ENCODE results near the gene PILRA. TPM values are rescaled to one million over a fixed set of nuclear protein-coding genes. Genes with fewer than 3 reads are reported as not detected.

Gene PILRA
- total RNA-seq, 1 donor from 2014 or later: 2.2 TPM

GRCh38 chr7:100449190-100449795 is 76.0 kb downstream of the PILRA start:
- no peaks in the 10 kb centered on the region for H3K36me3 Mint-ChIP-seq (ENCODE audit: low read depth)
- no peaks in the 10 kb centered on the region for H3K9me3 Mint-ChIP-seq
- H3K27ac Mint-ChIP-seq: no peak overlapping the region
- intact Hi-C loops (cut with micrococcal nuclease): no loop called here
- ChIA-PET POLR2A (interaction anchor here (0.6 to 7.9 kb wide), 4 partner anchors 13 to 84 kb away, joined by 3 to 65 read pairs (median 12); partner anchors contain the start of genes MEPCE, PPP1R35 and ZCWPW1), CTCF (interaction anchor here (0.7 to 2.1 kb wide), 4 partner anchors 42 to 316 kb away, joined by 4 to 12 read pairs (median 6); no protein-coding TSS in a partner anchor)
- ATAC-seq (ENCODE audit: low read depth) (no peak), DNase-seq (no peak)
- H3K4me1 Mint-ChIP-seq: peaks cover 26% of the 10 kb centered on the region
- TF ChIP-seq CTCF (IDR thresholded peaks at IDR 0.05): no peak
- no peaks in the 10 kb centered on the region for H3K27me3 Mint-ChIP-seq
- peak overlapping the region; percentile 20 for H3K4me3 Mint-ChIP-seq

Other genes starting within 250 kb of the PILRA start
- 1.9 and 2.2 TPM in 2 replicates for gene MBLAC1, start 246.5 kb upstream of the PILRA start, total RNA-seq
- 151 and 161 TPM in 2 replicates for gene LAMTOR4, start 224.6 kb upstream of the PILRA start, total RNA-seq
- 55.7 and 65.3 TPM in 2 replicates for gene TRAPPC14, start 214.8 kb upstream of the PILRA start, total RNA-seq
- 0.10 and 1.2 TPM in 2 replicates for gene GAL3ST4, start 204.9 kb upstream of the PILRA start, total RNA-seq
- 5.0 and 5.1 TPM in 2 replicates for gene GPC2, start 196.1 kb upstream of the PILRA start, total RNA-seq
- gene STAG3, start 195.6 kb upstream of the PILRA start, total RNA-seq: 41.3 and 42.4 TPM in 2 replicates
- gene PVRIG, start 153.5 kb upstream of the PILRA start, total RNA-seq: 17.1 and 20.0 TPM in 2 replicates
- gene SPDYE3, start 65.8 kb upstream of the PILRA start, total RNA-seq: not detected in 2 replicates
- 65.8 and 79.4 TPM in 2 replicates for gene PILRB, start 15.4 kb upstream of the PILRA start, total RNA-seq
- gene ZCWPW1, start 55.2 kb downstream of the PILRA start, total RNA-seq: 10.8 and 15.2 TPM in 2 replicates
- 61.0 and 65.5 TPM in 2 replicates for gene MEPCE, start 56.3 kb downstream of the PILRA start, total RNA-seq
- 41.2 and 45.0 TPM in 2 replicates for gene PPP1R35, start 63.0 kb downstream of the PILRA start, total RNA-seq
- 2.3 and 2.7 TPM in 2 replicates for gene SPACDR, start 90.8 kb downstream of the PILRA start, total RNA-seq
- gene TSC22D4, start 105.7 kb downstream of the PILRA start, total RNA-seq: 60.2 and 68.7 TPM in 2 replicates
- gene NYAP1, start 110.4 kb downstream of the PILRA start, total RNA-seq: not detected in 2 replicates
- 9.5 and 10.8 TPM in 2 replicates for gene AGFG2, start 165.7 kb downstream of the PILRA start, total RNA-seq
- 13.8 and 24.1 TPM in 2 replicates for gene SAP25, start 200.4 kb downstream of the PILRA start, total RNA-seq
- 137 and 174 TPM in 2 replicates for gene LRCH4, start 212.6 kb downstream of the PILRA start, total RNA-seq
- 0.29 and 1.9 TPM in 2 replicates for gene FBXO24, start 212.8 kb downstream of the PILRA start, total RNA-seq
- gene PCOLCE, start 228.9 kb downstream of the PILRA start, total RNA-seq: 5.4 and 5.8 TPM in 2 replicates
- 10.5 and 11.9 TPM in 2 replicates for gene MOSPD3, start 239.1 kb downstream of the PILRA start, total RNA-seq